Suppressor macrophage treated with lipopolysaccharide for 1 hour (primary cell): Measurements from ENCODE around the gene ANXA6.
"Not testable (repeated sequence)": the region's sequence is repeated elsewhere in the genome, so short reads cannot be mapped to it uniquely, and the experiment has no call there.

Experiments
- DNase-seq, 3 donors: peaks; one replicate each; pipeline ENCODE4 v3.0.0-alpha.2; 2020 to 2022

The ANXA6 gene

DNA sequence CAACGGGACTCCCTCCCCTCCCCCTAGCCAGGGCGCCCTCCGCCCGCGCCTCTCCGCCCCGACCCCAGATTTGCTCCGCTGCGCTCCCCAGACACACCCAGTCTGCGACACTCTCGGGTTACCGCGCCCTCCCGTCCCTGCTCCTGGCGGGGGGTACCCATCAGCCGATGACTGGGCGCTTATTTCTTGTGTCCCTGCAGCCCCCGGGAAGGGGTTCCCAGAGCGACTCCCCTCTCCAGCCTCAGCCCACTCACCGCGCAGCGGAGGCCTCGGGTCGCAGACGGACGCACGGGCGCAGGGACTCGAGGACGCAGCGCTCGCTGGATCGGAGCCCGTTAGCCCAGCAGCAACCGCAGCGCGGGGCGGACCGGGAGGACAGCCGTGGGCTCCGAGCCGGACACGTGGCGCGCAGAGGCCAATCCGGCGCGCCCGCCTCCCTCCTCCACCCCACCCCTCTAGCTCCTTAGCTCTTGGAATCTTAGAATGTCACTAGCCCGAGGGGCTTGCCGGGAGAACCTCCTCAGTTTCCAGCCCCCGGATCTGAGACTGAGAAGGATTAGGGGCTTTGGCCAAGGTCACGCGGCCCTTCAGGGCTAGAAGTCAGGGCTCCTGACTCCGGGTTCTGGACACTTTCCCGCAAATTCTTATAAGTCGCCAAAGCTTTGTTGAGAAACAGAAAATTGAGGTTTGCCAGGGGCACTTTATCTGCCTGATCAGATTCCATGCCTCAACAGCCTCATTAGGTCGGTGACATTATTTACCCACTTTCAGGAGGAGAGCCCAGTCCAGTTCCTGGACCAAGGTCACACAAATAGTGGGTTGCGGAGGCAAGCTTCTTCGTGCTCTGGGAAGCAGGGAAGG, at the start of gene ANXA6:
Gene ANXA6 (minus strand): TSS at position 354 of the 861 bp plus-strand sequence. CDS start 9,878 bp downstream, outside the sequence.
- DNase-seq = peak; percentile 85 to 94 (median 87)

DNA sequence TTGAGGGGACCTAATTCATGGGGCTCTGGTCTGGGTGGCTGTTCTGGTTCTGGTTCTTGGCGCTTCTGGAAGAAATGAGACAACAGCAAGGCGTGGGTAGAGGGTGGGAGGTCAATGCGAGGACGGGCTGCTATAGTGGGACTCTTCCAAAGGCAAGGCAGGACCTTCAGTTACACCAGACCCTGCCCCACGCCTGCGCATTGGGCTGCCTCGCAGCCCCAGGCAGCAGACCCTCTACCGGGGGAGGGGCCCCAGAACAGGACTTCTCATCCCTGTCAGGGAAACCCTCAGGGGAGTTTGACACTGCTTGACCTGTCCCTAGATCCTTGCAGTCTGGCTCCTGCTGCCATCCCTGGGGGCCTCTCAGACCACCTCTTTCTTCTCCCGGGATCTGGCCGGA, 47.8 kb upstream of the ANXA6 start:
- no peak for DNase-seq

DNA sequence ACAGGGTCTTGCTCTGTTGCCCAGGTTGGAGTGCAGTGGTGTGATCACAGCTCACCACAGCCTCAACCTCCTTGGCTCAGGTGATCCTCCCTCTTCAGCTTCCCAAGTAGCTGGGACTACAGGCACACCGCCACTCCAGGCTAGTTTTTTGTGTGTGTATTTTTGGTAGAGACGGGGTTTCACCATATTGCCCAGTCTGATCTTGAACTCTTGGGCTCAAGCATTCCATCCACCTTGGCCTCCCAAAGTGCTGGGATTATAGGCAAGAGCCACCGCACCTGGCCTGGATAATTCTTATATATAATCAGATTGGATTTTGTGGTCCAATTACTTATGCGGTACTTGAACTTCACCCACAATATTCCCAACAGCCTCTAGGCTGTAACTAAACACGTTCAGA, 46.5 kb upstream of the ANXA6 start:
- no peak for DNase-seq

DNA sequence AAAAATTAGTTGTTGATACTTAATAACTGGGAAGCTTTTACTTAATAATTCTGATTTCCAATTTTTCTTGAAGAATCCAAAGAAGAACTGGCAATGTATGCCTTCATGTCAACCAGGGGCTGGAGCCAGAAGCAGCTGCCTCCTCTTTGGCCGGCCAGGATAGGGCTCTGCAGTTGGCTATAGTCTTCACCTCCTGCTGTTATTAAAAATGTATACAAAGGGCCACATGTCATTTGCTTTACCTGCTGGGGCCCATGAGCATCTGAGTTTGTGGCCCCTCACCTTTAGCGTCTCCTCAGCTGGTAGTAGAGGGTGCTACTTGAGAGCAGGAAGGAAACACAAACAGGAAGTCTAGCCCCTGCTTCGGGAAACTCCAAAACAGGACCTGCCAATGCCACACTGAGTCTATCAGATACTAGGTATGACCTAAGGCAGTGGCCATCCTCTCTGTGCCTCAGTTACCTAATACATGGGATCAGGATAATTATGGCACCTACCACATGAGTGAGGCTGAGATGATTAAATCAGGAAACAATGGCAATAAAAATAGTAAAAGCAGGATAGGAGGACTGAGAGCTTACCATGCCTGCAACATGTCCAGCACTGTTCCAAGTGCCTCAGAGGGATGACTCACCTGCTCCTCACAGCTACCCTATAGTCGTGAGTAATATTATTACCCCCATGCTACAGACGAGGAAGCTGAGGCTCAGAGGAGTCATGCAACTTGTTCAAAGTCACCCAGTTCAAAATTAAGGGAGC, 45.0 kb upstream of the ANXA6 start:
- peak; percentile 65 to 71 (median 68) for DNase-seq

DNA sequence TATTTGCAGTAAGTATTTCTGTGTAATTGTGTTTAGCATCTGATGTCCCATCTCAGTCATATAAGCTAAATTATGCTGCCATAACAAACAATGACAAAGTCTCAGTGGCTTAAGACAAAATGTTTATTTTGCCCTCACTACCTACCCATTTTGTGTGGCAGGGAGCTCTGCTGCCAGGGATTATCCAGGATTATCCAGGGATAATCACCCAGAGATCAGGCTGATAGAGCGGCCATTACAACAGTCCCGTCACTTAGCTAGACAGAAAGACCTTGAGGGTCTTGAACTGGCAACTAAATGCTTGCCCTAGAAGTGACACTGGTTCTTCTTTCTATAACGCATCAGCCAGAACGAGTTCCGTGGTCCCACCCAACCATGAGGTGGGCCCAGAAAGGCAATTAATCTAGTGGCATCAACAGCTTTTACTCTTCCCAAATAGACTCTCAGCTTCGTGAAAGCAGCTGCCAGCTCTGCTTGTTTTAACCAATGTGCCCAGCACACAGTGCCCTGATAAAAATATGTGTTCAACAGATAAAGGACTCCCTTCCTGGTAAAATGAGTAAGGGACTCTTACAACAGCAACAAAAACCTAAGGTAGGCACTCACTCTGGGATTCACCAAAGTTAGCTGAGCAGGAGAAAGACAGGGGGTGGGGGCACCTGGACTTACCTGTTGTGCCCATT, 43.5 kb upstream of the ANXA6 start:
- DNase-seq = no peak

DNA sequence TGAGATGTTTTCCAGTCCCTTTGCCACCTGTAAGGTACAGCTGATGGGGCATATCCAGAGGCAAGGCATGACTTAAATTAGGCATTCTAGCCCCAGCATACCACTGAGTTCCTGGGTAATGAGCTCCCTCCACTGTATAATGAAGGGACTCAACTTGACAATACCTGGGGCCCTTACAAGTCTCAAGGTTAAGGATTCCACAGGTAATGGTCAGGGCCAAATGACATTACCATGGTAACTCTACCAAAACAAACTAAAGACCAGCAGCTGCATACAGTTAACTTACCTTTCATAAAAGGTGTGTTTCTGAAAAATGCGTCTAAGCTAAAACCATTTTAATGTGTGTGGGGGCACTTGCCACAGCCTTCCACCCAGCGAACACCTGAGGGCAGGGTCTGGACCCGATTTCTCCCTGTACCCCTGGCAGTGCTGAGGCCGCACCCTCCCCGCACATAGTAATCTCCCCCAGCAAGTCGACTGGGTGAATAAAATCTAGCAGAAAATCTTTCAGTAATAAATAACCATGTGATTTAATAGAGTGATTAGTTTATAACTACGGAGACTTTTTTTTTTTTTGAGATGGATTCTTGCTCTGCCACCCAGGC, 42.1 kb upstream of the ANXA6 start:
- DNase-seq = no peak

DNA sequence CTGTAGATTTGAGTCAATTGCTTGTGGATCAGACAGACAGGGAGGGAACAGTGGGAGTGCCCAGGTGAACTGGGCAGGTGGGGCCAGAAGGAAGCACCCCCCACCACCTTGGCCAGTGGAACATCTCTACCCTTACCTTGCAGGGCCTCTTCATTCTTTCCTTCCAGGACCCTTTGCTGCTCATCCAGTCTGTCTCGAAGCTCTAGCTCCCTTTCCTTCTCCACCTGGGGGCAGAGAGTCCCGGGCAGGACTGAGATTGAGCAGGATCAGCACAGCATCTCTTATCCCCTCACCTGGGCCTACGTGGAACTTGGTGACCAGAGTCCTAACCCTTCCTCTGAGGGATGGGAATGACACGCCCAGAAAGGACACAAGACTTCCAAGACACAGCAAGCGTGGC, 41.3 kb upstream of the ANXA6 start:
- no peak for DNase-seq

DNA sequence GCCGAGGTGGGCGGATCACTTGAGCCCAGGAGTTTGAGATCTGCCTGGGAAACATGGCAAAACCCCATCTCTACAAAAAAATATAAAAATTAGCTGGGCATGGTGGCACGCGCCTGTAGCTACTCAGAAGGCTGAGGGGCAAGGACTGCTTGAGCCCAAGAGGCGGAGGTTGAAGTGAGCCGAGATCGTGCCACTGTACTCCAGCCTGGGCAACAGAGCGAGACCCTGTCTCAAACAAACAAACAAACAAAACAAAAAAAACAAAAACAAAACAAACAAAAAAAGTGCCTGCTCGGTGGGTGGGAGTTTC, 39.7 kb upstream of the ANXA6 start:
- DNase-seq = not testable (repeated sequence)

DNA sequence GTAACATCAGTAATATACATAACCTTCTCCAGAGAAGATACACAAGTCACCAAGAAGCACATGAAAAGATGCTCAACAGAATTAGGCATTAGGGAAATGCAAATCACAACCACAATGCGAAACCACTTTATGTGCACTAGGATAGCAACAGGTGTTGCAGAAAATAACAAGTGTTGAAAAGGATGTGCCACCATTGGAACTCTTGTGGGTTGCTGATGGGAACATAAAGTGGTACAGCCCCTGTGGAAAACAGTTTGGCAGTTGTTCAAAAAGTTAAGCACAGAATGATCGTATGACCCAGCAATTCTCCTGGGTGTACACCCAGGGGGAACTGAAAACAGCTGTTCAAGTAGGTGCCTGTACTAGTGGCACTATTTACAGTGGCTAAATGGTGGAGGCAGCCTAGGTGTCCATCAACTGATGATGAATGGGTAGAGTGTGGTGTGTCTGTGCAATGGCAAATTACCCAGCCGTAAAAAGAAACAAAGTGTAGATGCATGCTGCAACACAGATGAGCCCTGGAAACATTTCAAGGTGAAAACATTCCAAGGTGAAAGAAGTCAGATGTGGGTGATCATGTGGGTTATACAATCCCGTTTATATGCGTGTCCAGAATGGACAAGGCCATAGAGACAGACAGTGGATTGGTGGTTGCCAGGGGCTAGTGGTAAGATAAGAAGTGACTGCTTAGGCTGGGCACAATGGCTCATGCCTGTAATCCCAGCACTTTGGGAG, 39.1 kb upstream of the ANXA6 start:
- no peak for DNase-seq

DNA sequence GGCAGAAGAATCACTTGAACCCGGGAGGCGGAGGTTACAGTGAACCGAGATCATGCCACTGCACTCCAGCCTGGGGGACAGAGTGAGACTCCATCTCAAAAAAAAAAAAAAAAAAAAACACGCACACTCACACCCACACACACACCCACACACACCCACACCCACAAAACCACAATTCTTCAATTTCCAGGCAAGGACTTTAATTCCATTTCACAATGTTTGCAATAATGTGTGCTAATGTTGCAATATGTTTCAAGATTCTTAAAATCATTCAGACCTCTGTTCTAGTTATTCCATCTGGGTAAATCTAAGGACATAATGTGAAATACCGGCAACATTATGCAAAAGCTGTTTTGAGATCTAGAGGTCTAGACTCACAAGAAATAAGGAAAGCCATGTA, 38.0 kb upstream of the ANXA6 start:
- peak; percentile 47 to 72 (median 72) for DNase-seq

DNA sequence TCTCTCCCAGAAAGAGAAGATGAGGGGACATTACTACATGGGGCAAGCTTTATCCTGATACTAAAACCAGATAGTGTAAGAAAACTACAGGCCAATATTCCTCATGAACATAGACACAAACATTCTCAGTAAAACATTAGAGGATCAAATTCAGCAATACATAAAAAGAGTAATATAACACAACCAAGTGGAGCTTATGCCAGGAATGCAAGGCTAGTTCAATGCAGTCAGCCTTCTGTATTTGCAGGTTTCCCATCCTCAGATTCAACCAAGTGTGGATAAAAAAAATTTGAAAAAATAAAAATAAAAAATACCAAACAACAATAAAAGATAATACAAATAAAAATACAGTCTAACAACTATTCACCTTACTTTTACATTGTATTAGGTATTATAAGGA, 35.0 kb upstream of the ANXA6 start:
- no peak for DNase-seq

DNA sequence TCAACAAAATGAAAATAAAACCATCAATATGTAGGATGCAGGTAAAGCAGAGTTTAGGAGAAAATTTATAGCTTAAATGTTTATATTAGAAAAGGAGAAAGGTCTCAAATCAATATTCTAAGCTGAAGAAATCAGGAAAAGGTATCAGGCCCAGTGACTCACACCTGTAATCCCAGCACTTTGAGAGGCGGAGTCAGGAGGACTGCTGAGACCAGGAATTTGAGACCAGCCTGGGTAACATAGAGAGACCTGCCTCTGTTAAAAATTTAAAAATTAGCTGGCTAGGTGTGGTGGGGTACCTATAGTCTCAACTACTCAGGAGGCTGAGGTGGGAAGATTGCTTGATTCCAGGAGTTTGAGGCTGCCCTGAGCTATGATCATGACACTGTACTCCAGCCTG, 34.1 kb upstream of the ANXA6 start:
- DNase-seq = no peak

DNA sequence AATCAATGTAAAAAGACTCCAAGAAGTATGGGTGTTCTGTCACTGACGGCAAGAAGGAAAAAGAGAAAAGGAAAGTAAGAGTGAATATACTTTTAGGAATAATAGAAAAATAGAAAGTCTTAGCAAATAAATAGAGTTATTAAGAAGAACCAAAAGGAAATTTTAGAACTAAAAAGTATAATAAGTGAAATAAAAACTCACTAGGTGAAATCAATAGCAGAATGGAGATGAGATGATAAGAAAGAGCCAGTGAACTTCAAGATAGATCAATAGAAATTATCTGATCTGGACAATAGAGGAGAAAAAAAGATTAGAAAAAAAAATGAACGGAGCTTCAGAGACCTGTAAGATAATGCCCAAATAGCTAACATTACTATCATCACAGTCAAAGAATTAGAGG, 31.6 kb upstream of the ANXA6 start:
- DNase-seq = no peak

DNA sequence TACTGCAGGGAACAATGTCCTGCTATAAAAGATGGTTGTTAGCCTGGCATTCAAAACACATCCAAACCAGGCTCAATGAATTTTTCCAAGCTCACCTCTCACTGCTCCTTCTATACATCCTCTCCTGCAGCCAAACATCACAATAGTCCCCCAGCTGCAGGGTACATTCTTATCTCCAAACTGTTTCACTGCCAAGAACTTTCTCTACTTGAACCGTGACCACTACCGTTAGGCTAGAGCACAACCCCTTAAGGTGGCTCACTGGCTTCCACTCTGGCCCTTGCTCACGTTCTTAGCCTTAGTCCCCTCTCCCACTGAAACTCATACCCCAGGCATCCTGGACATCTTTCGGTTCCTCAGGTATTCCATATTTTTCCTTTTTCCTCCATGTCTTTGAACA, 29.0 kb upstream of the ANXA6 start:
- no peak for DNase-seq

DNA sequence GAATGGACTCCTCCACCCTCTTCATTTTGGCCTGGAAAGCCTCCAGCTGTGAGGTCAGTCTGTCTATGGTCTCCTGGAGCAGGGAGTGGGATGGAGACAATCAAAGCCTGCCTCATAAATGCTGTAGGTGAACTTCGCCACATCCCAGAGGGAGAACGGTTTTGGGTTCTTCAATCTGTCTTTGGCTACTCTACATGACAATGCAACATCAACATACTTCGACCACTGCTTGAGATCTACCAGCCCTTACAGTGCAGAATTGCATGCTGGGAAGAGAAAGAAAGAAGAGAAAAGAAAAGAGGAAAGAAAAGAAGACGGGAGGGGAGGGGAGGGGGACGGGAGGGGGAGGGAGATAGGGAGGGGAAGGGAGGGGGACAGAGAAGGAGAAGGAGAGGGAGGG, 28.5 kb upstream of the ANXA6 start:
- DNase-seq = no peak

DNA sequence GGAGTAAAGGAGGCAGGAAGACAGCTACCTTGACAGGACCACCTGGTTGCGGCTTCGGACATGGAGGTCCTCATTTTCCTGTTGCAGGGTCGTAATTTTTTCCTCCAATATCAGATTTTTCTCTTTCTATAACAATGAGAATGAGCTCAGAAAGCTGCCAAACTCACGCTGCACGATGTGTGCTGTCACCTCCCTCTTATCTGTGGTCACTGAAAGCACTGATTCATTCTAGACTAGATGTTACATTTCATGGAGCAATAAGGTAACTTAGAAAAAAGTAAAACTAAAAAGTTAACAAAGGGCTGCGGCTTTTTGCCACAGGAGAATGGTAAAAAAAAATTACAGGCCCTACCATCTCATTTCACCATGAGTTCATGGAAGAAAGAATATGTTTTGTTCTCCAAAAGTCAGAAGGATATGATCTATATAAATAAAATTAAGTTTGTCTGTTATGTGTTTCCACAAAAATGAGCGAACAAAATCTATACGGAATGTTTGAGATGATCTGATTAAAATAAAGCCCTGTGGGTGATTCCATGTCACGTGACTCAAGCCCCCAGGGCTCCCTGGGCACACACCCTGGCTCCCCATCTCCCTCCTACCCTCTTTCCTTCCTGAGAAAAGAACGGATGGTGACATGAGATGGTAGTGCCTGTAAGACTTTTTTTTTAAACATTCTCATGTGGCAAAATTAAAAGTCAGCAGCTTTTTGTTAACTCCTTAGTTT, 26.9 kb upstream of the ANXA6 start:
- no peak for DNase-seq

DNA sequence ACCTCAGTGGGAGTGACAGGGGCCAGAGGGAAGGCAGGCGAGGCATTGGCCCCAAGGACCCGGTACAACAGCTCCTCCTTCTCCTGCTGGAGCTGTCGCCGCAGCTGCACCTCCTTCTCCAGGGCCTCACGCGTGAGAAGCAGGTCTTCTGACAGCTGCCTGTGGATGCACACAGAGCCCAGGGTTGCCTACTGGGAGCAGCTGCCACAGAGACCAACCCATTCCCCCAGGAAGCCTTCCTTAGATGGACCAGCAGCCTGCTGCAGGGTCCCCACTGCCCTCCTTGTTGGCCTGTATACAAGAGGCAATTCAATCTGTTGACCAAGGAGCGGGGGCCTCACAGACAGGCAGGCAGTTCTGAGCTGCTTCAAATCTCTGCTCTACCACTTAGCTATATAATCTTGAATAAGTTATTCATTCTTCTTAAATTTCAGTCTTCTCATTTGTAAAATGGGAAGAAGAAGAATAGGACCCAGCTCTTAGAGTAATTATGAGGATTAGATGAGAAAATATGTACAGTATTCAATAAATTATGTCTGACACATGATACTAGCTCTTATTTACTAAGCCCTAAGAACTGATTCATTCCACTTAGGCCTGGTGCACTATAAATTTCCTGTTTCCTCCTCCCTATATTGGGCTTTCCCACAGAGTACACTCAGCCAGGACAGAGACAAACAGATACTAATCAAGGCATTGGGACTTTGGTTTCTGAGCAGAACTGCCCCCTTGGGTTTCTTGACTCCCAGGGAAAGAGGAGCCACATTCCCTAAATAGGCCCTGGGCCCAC, 26.1 kb upstream of the ANXA6 start:
- DNase-seq = no peak

DNA sequence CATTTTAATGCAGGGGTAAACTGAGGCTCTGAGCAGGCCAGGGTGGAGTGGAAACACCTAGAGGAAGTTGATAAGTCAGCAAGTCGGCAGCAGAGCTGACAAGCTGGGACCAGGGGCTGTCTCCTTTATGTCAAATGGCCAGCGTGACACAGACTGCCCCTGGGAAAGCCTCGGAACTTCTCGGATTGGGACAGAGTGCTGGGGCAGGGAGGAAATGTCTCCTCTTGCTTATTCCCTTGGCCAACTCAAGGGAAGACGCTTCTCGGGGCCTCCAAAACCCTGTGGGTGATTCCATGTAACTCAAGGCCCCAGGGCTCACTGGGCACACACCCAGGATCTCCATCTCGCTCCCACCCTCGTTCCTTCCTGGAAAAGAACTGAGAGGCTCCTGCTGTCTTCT, 25.4 kb upstream of the ANXA6 start:
- DNase-seq = no peak

DNA sequence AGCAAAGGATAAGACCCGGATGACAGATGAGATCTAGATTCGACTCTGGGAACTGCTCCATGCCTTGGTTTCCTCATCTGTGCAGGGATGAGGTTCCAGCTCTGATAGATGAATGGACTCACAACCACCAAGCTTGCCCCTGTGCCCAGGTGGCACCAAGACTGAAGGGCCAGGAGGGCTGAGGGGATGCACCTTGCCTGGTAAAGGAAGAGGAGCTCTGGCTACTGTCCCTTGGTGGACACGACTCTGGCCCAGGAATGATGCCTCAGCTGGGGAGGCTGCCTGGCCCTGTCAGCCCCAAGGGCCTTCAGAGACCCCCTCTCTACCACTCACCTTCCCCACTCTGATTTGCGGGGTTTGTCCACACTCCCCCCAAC, 24.9 kb upstream of the ANXA6 start:
- DNase-seq = no peak

DNA sequence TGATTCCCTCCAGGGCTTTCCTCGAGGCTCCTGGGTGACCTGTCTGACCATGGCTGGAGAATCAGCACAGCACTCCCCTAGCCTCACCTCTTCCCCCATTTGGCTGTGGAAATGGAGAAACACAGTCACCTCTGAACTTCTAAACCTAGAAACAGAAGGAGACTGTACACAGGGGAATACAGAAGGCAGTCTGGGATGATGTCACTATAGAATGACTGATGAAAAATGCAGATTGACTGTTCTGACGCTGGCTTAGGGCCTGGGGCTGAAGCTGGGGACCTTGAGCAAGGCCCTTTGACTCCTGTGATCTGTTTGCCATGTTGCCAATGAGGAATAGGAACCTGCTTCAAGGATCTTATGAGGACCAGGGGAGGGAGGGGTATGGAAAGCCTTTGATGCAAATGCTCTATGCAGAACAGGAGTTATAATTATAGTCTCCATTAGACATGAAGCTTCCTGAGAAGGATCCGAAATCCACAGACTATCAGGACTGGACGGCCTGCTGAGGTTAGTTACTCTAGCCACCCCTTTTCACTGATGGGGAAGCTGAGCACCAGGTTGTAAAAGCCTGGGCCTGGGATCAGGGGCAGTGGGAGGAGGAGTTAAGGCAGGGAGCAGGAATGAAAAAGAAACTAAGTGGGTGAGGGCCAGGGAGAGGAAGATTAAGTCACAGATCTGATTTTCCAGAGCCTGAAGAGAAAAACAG, 24.4 kb upstream of the ANXA6 start:
- DNase-seq = peak in 1 of 3 donors; percentile 22

DNA sequence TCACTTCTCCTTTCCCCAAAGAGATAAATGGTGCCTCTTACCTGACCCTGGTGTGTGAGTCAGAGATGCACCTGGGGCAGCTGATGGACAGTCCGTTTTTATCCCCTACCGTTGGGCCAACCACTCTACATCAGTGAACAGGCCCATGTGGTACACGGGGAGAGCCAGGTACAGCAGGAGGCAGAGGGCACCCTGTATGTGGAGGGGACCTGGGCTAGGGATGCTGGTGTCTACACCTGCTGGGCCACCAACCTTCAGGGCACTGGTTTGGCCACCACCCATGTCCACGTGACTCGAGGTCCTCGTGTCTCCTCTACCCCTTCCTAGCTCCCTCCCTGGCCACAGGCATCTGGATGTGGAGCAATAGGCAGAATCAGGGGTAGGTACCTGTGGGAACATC, 22.7 kb upstream of the ANXA6 start:
- DNase-seq = no peak
